Heart left ventricle (tissue), 13 donors: Measurements from ENCODE around the gene TMLHE.

Experiments
- CTCF ChIP-seq, 12 donors: fragments of 200-600 bp; sonication (generic) in 4 of 12; IDR thresholded peaks; one replicate each; pipeline versions ENCODE4 v1.5.0 to v1.8.0; 2018 to 2022; ENCODE audit warnings: antibody characterized with exemption in 12 of 12, mild to moderate bottlenecking in 5 of 12
- POLR2A ChIP-seq, 2 donors: fragments of 450-650 bp; IDR thresholded peaks; one replicate each; pipeline ENCODE4 v1.6.1; 2017; ENCODE audit warnings: antibody characterized with exemption in 2 of 2, mild to moderate bottlenecking in 2 of 2, moderate library complexity in 2 of 2
- donor health status: ischemic (EF 13 %, LVEDD 7.1; RV severe dilation, severe dysfunction).
- donor health status: DM: no; HTN: yes; CAD: no.
- donor health status: DM: no; HTN: no; CAD: no.
- donor health status: ischemic (EF 25% LVEDD 6.9; RV normal size, moderate dysfunction).
- donor health status: ischemic (EF 25% LVEDD 5.7; RV mildly dilated, moderate dysfunction).
- donor health status: ischemic (EF 35%, LVEDD 5.7; RV mildly dilated, moderate dysfunction).
- donor health status: nonischemic (EF 11% LVEDD 7.7; RV severe dilation, severe dysfunction).
- donor health status: DM: yes; HTN: yes; CAD: no.
- donor health status: PGD.
- donor health status: ischemic (EF 29% LVEDD 5.4; RV normal size, mild dysfunction).
- donor health status: nonischemic (EF 23%, LVEDD 6.1; RV moderate dilation, normal function).

- TF ChIP-seq CTCF (IDR thresholded peaks at IDR 0.05) (no peak), POLR2A (IDR thresholded peaks at IDR 0.05) (no peak)
Measured at GRCh38 chrX:155662282-155662681, 49.5 kb upstream of the TMLHE start.
